DND-41 (cell line): ENCODE data around the gene PCDHA2.
"Not testable (repeated sequence)": the region's sequence is repeated elsewhere in the genome, so short reads cannot be mapped to it uniquely, and the experiment has no call there.

Source experiments
- ATAC-seq: fragments of 200-7000 bp; cut with Tn5 transposase; 3 replicates; pipeline ENCODE4 v1.9.1; 2021; ENCODE audit warnings: low read depth; ENCODE audit not compliant: insufficient read depth
- DNase-seq: peaks from one replicate; pipeline ENCODE4 v3.0.0-alpha.2; 2020
- H2AFZ ChIP-seq: 2 replicates; pipeline ENCODE4 v1.6.0; 2012; ENCODE audit warnings: low read depth, low read length
- H3K27ac ChIP-seq: 2 replicates; pipeline ENCODE4 v1.5.1; 2012; ENCODE audit warnings: low read length, inconsistent platforms
- H3K27me3 ChIP-seq: fragments of 200-600 bp; sonication (generic); 2 replicates; pipeline ENCODE4 v1.6.0; 2012; ENCODE audit warnings: low read length, mild to moderate bottlenecking, inconsistent platforms; ENCODE audit not compliant: insufficient read depth, poor library complexity
- H3K36me3 ChIP-seq: 2 replicates; pipeline ENCODE4 v1.5.1; 2012; ENCODE audit warnings: low read length, inconsistent platforms; ENCODE audit not compliant: insufficient read depth
- H3K4me1 ChIP-seq: 2 replicates; pipeline ENCODE4 v1.5.1; 2012; ENCODE audit warnings: mild to moderate bottlenecking, low read length; ENCODE audit not compliant: insufficient read depth
- H3K4me2 ChIP-seq: 2 replicates; pipeline ENCODE4 v1.6.0; 2012; ENCODE audit warnings: mild to moderate bottlenecking, moderate library complexity, low read length, inconsistent platforms; ENCODE audit not compliant: insufficient read depth
- H3K4me3 ChIP-seq, 2 experiments: fragments of 200-600 bp in 1 of 2; shearing (Covaris generic) in 1 of 2; 2 replicates each; pipeline ENCODE4 v1.5.1; 2012 to 2016; ENCODE audit warnings: inconsistent platforms in 2 of 2, low read length in 2 of 2, mild to moderate bottlenecking in 2 of 2, low read depth in 1 of 2, moderate library complexity in 1 of 2
- H3K79me2 ChIP-seq: 2 replicates; pipeline ENCODE4 v1.6.0; 2012; ENCODE audit warnings: low read length, inconsistent platforms; ENCODE audit not compliant: insufficient read depth
- H3K9ac ChIP-seq: 2 replicates; pipeline ENCODE4 v1.6.0; 2012; ENCODE audit warnings: low read depth, mild to moderate bottlenecking, inconsistent platforms, low read length, moderate library complexity
- H3K9me3 ChIP-seq: 2 replicates; pipeline ENCODE4 v1.5.1; 2012; ENCODE audit warnings: low read length, moderate library complexity, mild to moderate bottlenecking, inconsistent platforms; ENCODE audit not compliant: insufficient read depth, severe bottlenecking
- H4K20me1 ChIP-seq: 2 replicates; pipeline ENCODE4 v1.6.0; 2012; ENCODE audit warnings: low read length; ENCODE audit not compliant: insufficient read depth
- CTCF ChIP-seq: IDR thresholded peaks from 2 replicates; pipeline ENCODE4 v1.5.1; 2012; ENCODE audit warnings: borderline replicate concordance, low read length, moderate library complexity, mild to moderate bottlenecking; ENCODE audit not compliant: poor library complexity, severe bottlenecking; ENCODE audit errors: extremely low read depth
- EZH2 ChIP-seq: IDR thresholded peaks from 3 replicates; pipeline ENCODE4 v1.6.1; 2012; ENCODE audit warnings: borderline replicate concordance, low read depth, mild to moderate bottlenecking, moderate library complexity, low read length, inconsistent platforms; ENCODE audit not compliant: severe bottlenecking

Gene PCDHA2

GRCh38 chr5:140827704-140828361 lies 33.2 kb downstream of the PCDHA2 start, which contains the start of gene PCDHA6:
Gene PCDHA6 (plus strand): TSS chr5:140827960. CDS start chr5:140828092, 132 bp downstream.
- H3K27me3 ChIP-seq = no peaks in the 10 kb centered on the region
- no peaks in the 10 kb centered on the region for H3K36me3 ChIP-seq
- DNase-seq (no peak), ATAC-seq (no peak)
- H3K9me3 ChIP-seq = no peaks in the 10 kb centered on the region
- H3K4me2 ChIP-seq = no peak within 1 kb of the TSS
- H3K79me2 ChIP-seq = no peaks in the 10 kb centered on the region
- H3K4me1 ChIP-seq = no peaks in the 10 kb centered on the region
- no peak within 1 kb of the TSS for H3K9ac ChIP-seq
- H3K4me3 ChIP-seq = no peak within 1 kb of the TSS
- TF ChIP-seq CTCF = no peak
- TF ChIP-seq EZH2 = no peak
- H2AFZ ChIP-seq = no peak within 1 kb of the TSS
- H4K20me1 ChIP-seq = no peaks in the 10 kb centered on the region
- no peak within 1 kb of the TSS for H3K27ac ChIP-seq

GRCh38 chr5:140828362-140828737 lies 33.7 kb downstream of the PCDHA2 start:
- TF ChIP-seq CTCF (no peak), EZH2 (no peak)
- no peaks in the 10 kb centered on the region for H3K36me3 ChIP-seq
- H3K4me1 ChIP-seq = no peaks in the 10 kb centered on the region
- no peak overlapping the region for H3K9ac ChIP-seq
- no peaks in the 10 kb centered on the region for H3K27me3 ChIP-seq
- H3K4me2 ChIP-seq = no peak overlapping the region
- no peaks in the 10 kb centered on the region for H4K20me1 ChIP-seq
- H3K27ac ChIP-seq = no peak overlapping the region
- no peaks in the 10 kb centered on the region for H3K9me3 ChIP-seq
- DNase-seq (no peak), ATAC-seq (no peak)
- no peaks in the 10 kb centered on the region for H3K79me2 ChIP-seq
- no peak overlapping the region for H2AFZ ChIP-seq
- no peak overlapping the region for H3K4me3 ChIP-seq

GRCh38 chr5:140829511-140830501 lies 35.2 kb downstream of the PCDHA2 start:
- H4K20me1 ChIP-seq, ATAC-seq, H3K4me3 ChIP-seq, H3K9me3 ChIP-seq, H3K36me3 ChIP-seq, H3K27ac ChIP-seq, H3K27me3 ChIP-seq, H3K79me2 ChIP-seq, H3K4me2 ChIP-seq, H3K4me1 ChIP-seq, H3K9ac ChIP-seq, H2AFZ ChIP-seq, DNase-seq: not testable (repeated sequence)

- Histone ChIP-seq H3K4me3 (no peak within 1 kb of the TSS), H3K79me2 (no peaks in the 10 kb centered on the region), H3K36me3 (no peaks in the 10 kb centered on the region), H3K9ac (no peak within 1 kb of the TSS), H3K4me1 (no peaks in the 10 kb centered on the region), H3K4me2 (no peak within 1 kb of the TSS), H3K27me3 (no peaks in the 10 kb centered on the region), H2AFZ (no peak within 1 kb of the TSS), H4K20me1 (no peaks in the 10 kb centered on the region), H3K27ac (no peak within 1 kb of the TSS), H3K9me3 (no peaks in the 10 kb centered on the region)
- ATAC-seq (no peak), DNase-seq (no peak)
- TF ChIP-seq CTCF = no peak
- no peak for TF ChIP-seq EZH2
These were observed 39.3 kb downstream of the PCDHA2 start, which contains the start of gene PCDHA7 for GRCh38 chr5:140833993-140834392. Gene PCDHA7 (plus strand): TSS chr5:140834269. CDS start chr5:140834384, 115 bp downstream.

- DNase-seq, ATAC-seq, H3K27me3 ChIP-seq, H3K4me2 ChIP-seq, H3K27ac ChIP-seq, H2AFZ ChIP-seq, H3K9ac ChIP-seq, H3K4me1 ChIP-seq, H3K79me2 ChIP-seq, H4K20me1 ChIP-seq, H3K4me3 ChIP-seq, H3K36me3 ChIP-seq, H3K9me3 ChIP-seq: not testable (repeated sequence)
These were observed 39.9 kb downstream of the PCDHA2 start for GRCh38 chr5:140834439-140835008.
